ENCODE results near the gene SLC35C1.
A peak's percentile ranks its signal among the peaks of the same experiment; 100 is the strongest.

SLC35C1 gene

DNA sequence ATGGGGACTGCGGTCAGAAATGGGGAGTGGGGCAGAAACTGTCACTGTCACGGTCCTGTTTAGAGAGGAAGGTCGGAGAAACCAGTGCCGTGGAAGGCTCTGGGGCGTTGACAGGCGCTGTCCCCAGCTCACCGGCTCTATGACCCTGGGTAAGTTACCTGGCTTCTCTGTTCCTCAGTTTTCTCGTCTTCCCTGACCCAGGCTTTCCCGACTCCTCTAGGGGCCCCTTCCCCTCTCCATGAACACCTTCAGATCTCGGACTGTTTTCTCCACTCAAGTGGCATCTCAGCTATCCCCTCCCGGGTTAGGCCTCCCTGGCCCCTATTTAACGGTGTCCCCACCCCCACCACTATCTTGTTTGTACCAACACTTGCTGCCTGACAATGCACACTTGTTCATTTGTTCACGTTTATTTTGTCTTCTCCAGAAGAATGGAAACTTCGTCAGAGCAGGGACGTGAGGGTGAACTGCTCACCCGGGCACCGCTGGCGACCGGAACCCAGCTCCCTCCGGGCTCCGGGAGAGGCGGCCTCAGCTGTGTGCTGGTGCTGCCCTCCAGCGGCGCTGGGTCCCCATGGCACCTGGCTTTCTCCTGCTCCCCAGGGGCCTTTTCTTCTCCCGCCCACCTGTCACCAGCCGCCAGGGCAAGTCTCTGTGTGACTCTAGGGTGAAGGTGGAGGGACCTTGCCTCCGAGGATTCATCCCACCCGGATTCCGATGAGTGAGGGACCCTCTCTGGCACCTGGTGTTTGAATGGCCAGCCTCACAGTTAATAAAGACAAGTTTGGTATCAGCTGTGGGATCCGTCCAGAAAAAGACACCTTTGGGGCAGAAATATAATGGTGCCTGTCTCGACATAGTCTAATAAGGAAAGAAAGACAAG lies 33.1 kb upstream of the SLC35C1 start:
- peak; percentile 97 for DNase-seq (ENCODE audit: extremely low spot score)
- CTCF ChIA-PET: interaction anchor here (0.5 to 2.6 kb wide), 47 partner anchors 10 to 440 kb away, joined by 3 to 42 read pairs (median 4); partner anchors contain the start of gene LARGE2
- POLR2A ChIA-PET: interaction anchor here (1.0 to 1.1 kb wide), 2 partner anchors 107 to 401 kb away, joined by 4 read pairs; partner anchors contain the start of gene CHST1
- TF ChIP-seq CTBP1 (IDR thresholded peaks at IDR 0.05; ENCODE audit: borderline replicate concordance) (no peak), FOXK2 (IDR thresholded peaks at IDR 0.05) (no peak), HDGF (IDR thresholded peaks at IDR 0.05; ENCODE audit: borderline replicate concordance) (no peak), SP1 (IDR thresholded peaks at IDR 0.05) (no peak), PKNOX1 (IDR thresholded peaks at IDR 0.05) (0 out of 2 replicates have a peak, but pooled peaks have one; percentile 28), ZNF384 (IDR thresholded peaks at IDR 0.05) (no peak)

GRCh38 chr11:45772449-45772774 lies 32.5 kb upstream of the SLC35C1 start:
- CTCF ChIA-PET: interaction anchor here (0.7 to 2.6 kb wide), 15 partner anchors 9 to 441 kb away, joined by 3 to 42 read pairs (median 5); no protein-coding TSS in a partner anchor
- no peak for DNase-seq (ENCODE audit: extremely low spot score)
- TF ChIP-seq PKNOX1 (IDR thresholded peaks at IDR 0.05): no peak
- no peak for TF ChIP-seq FOXA1 (IDR thresholded peaks at IDR 0.05)
- TF ChIP-seq LEF1 (IDR thresholded peaks at IDR 0.05; ENCODE audit: borderline replicate concordance): no peak
- TF ChIP-seq FOXK2 (IDR thresholded peaks at IDR 0.05): no peak
- TF ChIP-seq SP1 (IDR thresholded peaks at IDR 0.05): no peak
- TF ChIP-seq BHLHE40 (IDR thresholded peaks at IDR 0.05; ENCODE audit: borderline replicate concordance): no peak
- no peak for TF ChIP-seq ELF4 (IDR thresholded peaks at IDR 0.05)
- TF ChIP-seq ARNT (IDR thresholded peaks at IDR 0.05): no peak
- no peak for TF ChIP-seq CTBP1 (IDR thresholded peaks at IDR 0.05; ENCODE audit: borderline replicate concordance)
- TF ChIP-seq NFRKB (IDR thresholded peaks at IDR 0.05): no peak
- TF ChIP-seq FOXM1 (IDR thresholded peaks at IDR 0.05; ENCODE audit: borderline replicate concordance): no peak
- TF ChIP-seq HDGF (IDR thresholded peaks at IDR 0.05; ENCODE audit: borderline replicate concordance): no peak
- TF ChIP-seq ZNF384 (IDR thresholded peaks at IDR 0.05): no peak
- no peak for TF ChIP-seq TARDBP (IDR thresholded peaks at IDR 0.05)
- no peak for TF ChIP-seq SUZ12 (IDR thresholded peaks at IDR 0.05)
- POLR2A ChIA-PET: no interaction called here

- ChIA-PET CTCF (interaction anchor here (1.0 kb wide), 1 partner anchor 70 kb away, joined by 3 read pairs; no protein-coding TSS in a partner anchor), POLR2A (no interaction called here)
- no peak for DNase-seq (ENCODE audit: extremely low spot score)
- TF ChIP-seq HDGF (IDR thresholded peaks at IDR 0.05; ENCODE audit: borderline replicate concordance): no peak
- no peak for TF ChIP-seq FOXA1 (IDR thresholded peaks at IDR 0.05)
- no peak for TF ChIP-seq NFRKB (IDR thresholded peaks at IDR 0.05)
- TF ChIP-seq ELF4 (IDR thresholded peaks at IDR 0.05): no peak
- TF ChIP-seq LEF1 (IDR thresholded peaks at IDR 0.05; ENCODE audit: borderline replicate concordance): no peak
- TF ChIP-seq PKNOX1 (IDR thresholded peaks at IDR 0.05): no peak
- TF ChIP-seq SP1 (IDR thresholded peaks at IDR 0.05): no peak
- TF ChIP-seq CTBP1 (IDR thresholded peaks at IDR 0.05; ENCODE audit: borderline replicate concordance): no peak
- no peak for TF ChIP-seq FOXM1 (IDR thresholded peaks at IDR 0.05; ENCODE audit: borderline replicate concordance)
- TF ChIP-seq TARDBP (IDR thresholded peaks at IDR 0.05): no peak
- no peak for TF ChIP-seq ARNT (IDR thresholded peaks at IDR 0.05)
- TF ChIP-seq SUZ12 (IDR thresholded peaks at IDR 0.05): no peak
- no peak for TF ChIP-seq ZNF384 (IDR thresholded peaks at IDR 0.05)
- TF ChIP-seq L3MBTL2 (conservative IDR thresholded peaks at IDR 0.05): no peak
- TF ChIP-seq BHLHE40 (IDR thresholded peaks at IDR 0.05; ENCODE audit: borderline replicate concordance): no peak
- no peak for TF ChIP-seq FOXK2 (IDR thresholded peaks at IDR 0.05)
Measured at GRCh38 chr11:45772986-45773785, 31.8 kb upstream of the SLC35C1 start.

DNA sequence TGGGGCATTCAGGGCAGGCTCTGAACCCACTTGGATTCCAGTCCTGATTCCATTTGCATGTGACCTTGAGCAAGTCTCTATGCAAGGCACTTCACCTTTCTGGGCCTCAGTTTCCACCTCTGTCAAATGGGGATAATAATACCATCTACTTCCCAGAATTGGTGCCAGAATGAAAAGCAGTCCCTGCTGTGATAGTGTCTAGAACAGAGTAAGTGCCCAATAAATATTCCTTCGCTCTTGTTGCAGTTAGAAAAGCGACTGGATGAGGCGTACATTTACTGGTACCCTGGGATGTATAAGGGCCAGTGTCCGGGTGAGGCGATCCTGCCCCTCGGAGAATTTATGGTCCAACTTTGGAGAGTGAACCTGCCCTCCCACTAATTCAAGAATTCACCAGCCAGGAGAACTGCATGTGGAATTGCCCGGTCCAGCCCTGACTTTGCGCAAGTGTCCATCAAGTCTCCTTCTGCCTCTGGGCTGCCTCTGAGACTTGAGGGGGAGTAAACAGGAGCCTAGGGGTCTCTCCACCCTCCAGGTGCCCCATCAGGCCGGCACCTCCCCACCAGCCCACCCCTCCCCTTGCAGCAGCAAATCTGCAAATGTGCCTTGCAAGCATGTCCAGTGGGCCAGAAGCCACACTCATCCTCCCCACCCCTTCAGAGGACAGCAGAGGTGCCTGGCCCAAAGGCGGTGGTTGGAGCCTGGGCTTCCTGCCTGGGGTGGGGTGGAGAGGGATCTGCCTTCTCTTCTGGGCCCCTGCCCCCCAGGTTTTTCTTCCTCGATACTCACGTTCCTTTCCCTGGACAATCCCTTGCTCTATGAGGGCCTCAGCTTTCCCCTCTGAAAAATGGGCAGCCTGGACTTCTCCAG lies 30.9 kb upstream of the SLC35C1 start:
- ChIA-PET CTCF (no interaction called here), POLR2A (no interaction called here)
- no peak for DNase-seq (ENCODE audit: extremely low spot score)
- TF ChIP-seq L3MBTL2 (conservative IDR thresholded peaks at IDR 0.05) (no peak), TARDBP (IDR thresholded peaks at IDR 0.05) (no peak), NFRKB (IDR thresholded peaks at IDR 0.05) (no peak), ZNF384 (IDR thresholded peaks at IDR 0.05) (no peak), SUZ12 (IDR thresholded peaks at IDR 0.05) (no peak), HDGF (IDR thresholded peaks at IDR 0.05; ENCODE audit: borderline replicate concordance) (no peak), FOXK2 (IDR thresholded peaks at IDR 0.05) (no peak), ARNT (IDR thresholded peaks at IDR 0.05) (no peak), LEF1 (IDR thresholded peaks at IDR 0.05; ENCODE audit: borderline replicate concordance) (no peak), CTBP1 (IDR thresholded peaks at IDR 0.05; ENCODE audit: borderline replicate concordance) (no peak), ELF4 (IDR thresholded peaks at IDR 0.05) (no peak), FOXA1 (IDR thresholded peaks at IDR 0.05) (no peak), SP1 (IDR thresholded peaks at IDR 0.05) (no peak), PKNOX1 (IDR thresholded peaks at IDR 0.05) (no peak), BHLHE40 (IDR thresholded peaks at IDR 0.05; ENCODE audit: borderline replicate concordance) (no peak)

Data from HEK293T (cell line).